COLO668 (cell line): ENCODE measurements around the gene GADL1.

Experiments
- DNase-seq: peaks from one replicate; lab custom pipeline; 2025; ENCODE audit not compliant: unreplicated experiment; lab: John Stamatoyannopoulos, UW

The GADL1 gene

DNA sequence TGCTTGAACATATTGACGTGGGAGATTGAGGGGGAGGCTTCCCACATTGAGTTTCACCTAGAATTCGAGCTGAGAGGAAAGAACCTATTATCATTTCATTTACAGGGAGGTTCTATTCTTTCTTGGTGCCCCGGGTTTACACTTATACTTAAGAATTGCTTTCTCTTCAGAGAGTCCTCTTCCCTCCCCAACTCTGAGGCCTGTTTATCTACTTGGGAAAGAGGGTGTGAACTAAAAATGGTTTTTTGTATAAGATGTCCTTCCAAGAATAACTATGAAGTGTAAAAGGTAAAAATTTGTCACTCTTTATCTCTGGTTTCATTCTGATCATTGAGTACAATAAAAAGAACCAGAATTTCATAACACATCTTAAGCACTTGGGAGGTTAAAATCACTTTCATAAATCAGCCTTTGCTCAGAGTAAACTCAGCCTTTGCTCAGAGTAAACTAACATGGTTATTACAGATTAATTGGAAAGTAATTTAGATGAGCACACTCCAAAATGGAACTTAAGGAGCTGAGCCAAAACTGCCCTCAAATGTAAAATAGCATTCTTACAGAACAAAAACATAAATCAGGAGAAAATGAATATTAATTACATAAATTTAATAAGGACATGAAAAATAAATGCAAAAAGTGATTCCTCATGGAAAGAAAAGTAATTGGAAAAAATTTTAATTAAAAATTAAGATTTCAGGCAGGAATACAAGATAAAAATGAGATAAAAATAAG lies 75.2 kb downstream of the GADL1 start:
- DNase-seq = no peak

GRCh38 chr3:30813734-30814133 lies 80.7 kb downstream of the GADL1 start:
- DNase-seq = no peak

DNA sequence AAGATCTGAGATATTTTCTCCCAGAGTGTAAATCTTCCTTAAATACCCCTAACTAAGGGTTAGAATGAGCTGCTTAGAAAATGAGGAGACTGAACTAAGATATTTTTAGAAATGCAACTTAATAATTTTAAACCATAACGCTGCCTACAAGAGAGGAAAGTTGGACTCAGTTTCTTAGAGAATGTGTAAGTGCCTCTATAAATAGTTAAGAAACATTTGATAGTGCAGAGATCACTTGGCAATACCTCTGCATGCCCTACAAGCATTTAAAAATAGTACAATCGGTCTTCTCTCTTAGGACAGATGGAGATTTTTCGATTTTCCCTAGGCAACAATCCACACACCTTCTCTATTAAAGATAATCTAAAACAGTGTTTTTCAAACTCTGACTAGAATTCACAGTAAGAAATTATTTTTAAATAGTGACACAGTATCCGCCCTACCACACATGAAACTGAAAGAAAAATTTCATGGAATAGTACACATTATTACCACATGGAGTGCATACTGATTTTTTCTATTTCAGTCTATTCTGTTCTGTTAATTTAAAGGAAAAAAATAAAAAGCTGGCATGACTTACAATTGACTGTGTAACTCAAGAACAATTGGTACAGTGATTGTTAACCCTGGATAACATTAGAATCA lies 83.2 kb downstream of the GADL1 start:
- DNase-seq = no peak

- no peak for DNase-seq
These were observed 83.8 kb downstream of the GADL1 start for GRCh38 chr3:30810625-30811024.

GRCh38 chr3:30805695-30806094 lies 88.8 kb downstream of the GADL1 start:
- no peak for DNase-seq

DNA sequence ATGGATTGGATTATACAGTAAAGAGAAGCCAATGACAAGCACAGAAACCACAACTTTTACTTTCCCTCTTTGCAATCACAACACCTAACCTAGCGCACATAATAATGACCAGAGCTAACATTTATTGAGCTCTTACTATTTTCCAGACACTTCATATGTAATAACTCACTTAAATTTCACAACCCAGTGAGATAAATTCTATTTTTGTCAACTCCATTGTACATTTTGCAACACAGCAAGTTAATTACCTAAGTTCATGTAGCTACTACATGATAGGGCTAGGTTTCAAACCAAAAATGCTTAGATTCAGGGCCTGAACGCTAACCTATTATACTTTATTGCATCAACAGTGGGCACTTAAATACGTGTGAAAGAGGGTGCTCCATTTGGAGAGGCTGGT lies 89.5 kb downstream of the GADL1 start:
- no peak for DNase-seq

DNA sequence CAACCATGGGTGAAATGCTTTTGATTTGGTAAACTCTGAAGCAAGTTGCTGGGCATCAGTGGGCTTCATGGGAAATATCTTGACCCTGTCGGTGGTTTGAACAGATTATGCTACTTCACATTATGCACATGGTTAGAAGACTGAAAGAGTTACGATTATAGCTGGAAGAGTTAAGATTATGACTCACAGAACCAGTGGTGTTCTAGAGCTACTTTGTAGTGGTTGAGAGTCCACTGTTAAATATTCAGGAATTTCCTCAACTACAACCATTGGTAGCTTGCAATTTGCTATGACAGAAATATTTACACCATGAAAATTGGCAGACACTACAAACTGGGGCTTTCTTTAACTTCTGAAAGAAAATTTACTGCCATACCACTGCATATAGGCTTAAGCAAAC lies 99.3 kb downstream of the GADL1 start:
- no peak for DNase-seq

DNA sequence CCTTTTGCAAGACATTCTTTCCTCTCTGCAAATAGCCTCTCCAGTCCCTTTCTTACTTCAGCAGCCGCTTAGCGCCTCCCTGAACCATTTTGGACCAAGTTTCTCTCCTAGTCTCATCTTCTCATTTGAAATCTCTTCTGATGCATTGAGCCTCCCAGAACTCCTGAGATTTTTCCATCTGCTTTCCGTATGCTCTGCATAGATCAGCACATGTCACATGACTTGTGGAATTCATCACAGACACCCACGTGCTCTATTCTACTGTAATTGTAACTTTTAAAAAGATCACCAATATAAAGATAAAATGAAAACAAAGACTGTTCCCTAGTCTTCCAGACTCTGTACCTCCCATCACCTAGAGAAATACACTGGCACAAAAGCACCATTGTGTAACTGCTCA lies 100.7 kb downstream of the GADL1 start:
- no peak for DNase-seq

- DNase-seq = no peak
These were observed 104.3 kb downstream of the GADL1 start for GRCh38 chr3:30790150-30790549.

- no peak for DNase-seq
These were observed 108.1 kb downstream of the GADL1 start for GRCh38 chr3:30786365-30786764.

- DNase-seq = peak; percentile 9
These were observed 114.7 kb downstream of the GADL1 start for GRCh38 chr3:30779686-30780287.

DNA sequence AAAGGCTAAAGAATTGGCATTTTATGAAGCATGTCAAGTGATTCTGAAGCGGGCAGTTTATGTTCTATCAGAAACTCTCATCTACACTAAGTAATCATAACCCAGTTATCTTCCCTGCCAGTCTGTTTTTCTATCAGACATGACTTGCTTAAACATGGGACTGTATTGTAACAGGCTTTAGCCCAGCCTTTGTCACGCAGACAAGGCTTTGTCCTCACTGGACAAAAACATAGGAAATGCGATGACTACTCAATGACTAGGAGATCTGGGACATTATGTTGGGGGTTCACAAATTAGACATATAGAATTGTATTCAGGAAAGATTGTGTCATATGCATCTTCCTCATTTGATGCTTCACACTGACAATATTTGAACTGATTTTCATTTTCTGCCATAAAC lies 115.5 kb downstream of the GADL1 start:
- DNase-seq = no peak

DNA sequence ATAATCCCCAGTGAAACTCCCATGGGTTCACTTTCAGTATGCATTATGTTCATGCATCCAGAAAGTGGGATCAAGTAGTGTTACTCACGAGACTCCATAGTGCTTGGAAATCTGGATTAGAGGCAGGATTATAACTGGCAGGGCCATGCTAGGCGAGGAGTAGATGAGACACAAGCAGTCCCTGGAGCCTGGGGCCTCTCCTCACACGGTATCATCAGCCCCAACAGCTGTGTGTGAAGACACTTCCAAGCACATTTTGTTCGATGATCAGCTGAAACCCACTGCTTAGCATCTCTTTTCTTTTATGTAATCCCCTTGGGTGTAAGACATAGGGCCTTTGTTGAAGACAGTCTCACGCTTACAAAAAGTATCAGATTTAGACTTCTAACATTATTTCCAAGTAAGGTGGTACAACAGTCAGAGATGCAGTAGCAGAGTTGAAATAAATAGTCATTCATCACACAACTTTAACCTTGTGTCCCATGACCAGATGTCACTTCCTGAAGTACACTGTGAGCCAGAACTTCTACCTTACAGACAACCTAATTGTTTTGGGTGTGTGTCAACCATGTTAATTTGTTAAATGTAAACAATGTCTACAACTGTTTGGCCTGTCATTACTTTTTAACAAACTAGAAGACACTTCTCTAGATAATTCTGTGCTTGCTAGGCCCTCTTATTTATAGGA lies 116.9 kb downstream of the GADL1 start:
- DNase-seq = no peak

- DNase-seq = no peak
These were observed 118.2 kb downstream of the GADL1 start for GRCh38 chr3:30776186-30776815.

- no peak for DNase-seq
These were observed 119.4 kb downstream of the GADL1 start for GRCh38 chr3:30775040-30775439.

GRCh38 chr3:30774062-30774461 lies 120.4 kb downstream of the GADL1 start:
- no peak for DNase-seq

DNA sequence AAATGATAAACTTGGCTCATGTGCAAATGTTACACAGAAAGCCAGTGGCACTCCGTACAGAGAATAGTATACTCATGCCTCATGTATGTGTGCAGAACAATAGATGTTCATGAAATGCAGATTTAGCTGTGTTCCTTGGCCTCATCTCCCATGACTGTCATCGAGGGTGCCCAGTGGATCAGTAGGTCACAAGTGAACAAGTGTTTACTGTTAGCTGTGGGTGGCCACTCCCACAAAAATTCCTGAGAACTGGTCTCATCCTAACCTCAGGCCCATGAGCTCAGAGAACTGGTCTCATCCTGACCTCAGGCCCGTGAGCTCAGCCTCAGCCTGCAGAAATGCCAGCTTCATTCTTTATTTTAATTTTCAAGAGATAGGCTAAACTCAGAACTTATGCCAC lies 124.1 kb downstream of the GADL1 start:
- no peak for DNase-seq

- peak; percentile 50 for DNase-seq
These were observed 125.5 kb downstream of the GADL1 start for GRCh38 chr3:30768703-30769550.

GRCh38 chr3:30768046-30768445 lies 126.4 kb downstream of the GADL1 start:
- DNase-seq = no peak

- DNase-seq = no peak
These were observed 127.9 kb downstream of the GADL1 start for GRCh38 chr3:30766522-30766921.
